ENCODE data around the gene PDZRN3. TPM values are rescaled to one million over a fixed set of nuclear protein-coding genes. Genes with fewer than 3 reads are reported as not detected.

The PDZRN3 gene
- total RNA-seq, 1 experiment from 2014 or later, result 3.1 TPM

DNA sequence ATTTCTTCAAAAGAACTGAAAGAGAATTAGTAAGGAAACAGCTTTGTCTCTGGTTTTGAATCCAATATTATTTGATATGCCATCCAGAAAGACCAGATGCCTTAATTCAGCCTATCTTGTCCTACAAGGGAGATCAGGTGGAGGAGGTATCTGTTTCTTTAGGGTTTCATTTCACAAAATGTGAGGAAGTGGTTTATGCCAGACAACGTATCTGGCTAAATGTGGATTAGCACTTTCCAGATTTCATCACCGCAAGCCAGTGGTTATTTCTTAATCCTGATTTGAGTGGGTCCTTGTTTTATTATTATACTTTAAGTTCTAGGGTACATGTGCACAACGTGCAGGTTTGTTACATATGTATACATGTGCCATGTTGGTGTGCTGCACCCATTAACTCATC, 292.2 kb downstream of the PDZRN3 start:
- DNase-seq (ENCODE audit: low read depth), result no peak

Data from Daoy (cell line).